Measurements from ENCODE around the gene ASTN2. TPM values are rescaled to one million over a fixed set of nuclear protein-coding genes. Genes with fewer than 3 reads are reported as not detected.

Gene ASTN2
- polyA plus RNA-seq, 2 of the 4 experiments (the other 2 are of a cell fraction) = 5.8 to 11.6 TPM

- TF ChIP-seq, protein P1, sequence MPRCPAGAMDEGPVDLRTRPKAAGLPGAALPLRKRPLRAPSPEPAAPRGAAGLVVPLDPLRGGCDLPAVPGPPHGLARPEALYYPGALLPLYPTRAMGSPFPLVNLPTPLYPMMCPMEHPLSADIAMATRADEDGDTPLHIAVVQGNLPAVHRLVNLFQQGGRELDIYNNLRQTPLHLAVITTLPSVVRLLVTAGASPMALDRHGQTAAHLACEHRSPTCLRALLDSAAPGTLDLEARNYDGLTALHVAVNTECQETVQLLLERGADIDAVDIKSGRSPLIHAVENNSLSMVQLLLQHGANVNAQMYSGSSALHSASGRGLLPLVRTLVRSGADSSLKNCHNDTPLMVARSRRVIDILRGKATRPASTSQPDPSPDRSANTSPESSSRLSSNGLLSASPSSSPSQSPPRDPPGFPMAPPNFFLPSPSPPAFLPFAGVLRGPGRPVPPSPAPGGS (IDR thresholded peaks at IDR 0.05) = no peak
Observed at GRCh38 chr9:116468793-116469527, 945.9 kb downstream of the ASTN2 start (continued).

DNA sequence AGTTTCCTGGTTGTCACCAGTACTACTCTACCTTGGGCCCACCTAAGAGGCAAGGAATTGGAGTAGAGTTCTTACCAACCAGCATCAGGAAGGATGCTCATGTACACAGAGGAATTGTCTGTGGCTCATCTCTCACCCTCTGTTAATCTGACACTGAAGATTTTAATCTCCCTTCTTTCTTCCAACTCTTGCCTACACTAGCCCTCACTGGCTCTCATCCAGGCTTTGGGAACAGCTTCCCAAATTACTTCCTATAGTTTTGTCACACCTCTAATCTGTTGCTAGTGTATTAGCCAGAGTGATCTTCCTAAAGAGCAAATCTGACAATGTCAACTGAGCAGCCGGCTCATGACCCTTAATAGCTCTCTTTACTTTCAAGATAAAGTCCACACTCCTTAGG, 946.5 kb downstream of the ASTN2 start:
- no peak overlapping the region for H3K4me2 ChIP-seq
- DNase-seq (ENCODE audit: low read depth in 1 of 2, low spot score in 1 of 2) (no peak), ATAC-seq (no peak; a peak in 1 of 6 replicates), FAIRE-seq (no peak)
- no peak for TF ChIP-seq MAFK (IDR thresholded peaks at IDR 0.05; ENCODE audit: partially characterized antibody)
- TF ChIP-seq, protein P2, sequence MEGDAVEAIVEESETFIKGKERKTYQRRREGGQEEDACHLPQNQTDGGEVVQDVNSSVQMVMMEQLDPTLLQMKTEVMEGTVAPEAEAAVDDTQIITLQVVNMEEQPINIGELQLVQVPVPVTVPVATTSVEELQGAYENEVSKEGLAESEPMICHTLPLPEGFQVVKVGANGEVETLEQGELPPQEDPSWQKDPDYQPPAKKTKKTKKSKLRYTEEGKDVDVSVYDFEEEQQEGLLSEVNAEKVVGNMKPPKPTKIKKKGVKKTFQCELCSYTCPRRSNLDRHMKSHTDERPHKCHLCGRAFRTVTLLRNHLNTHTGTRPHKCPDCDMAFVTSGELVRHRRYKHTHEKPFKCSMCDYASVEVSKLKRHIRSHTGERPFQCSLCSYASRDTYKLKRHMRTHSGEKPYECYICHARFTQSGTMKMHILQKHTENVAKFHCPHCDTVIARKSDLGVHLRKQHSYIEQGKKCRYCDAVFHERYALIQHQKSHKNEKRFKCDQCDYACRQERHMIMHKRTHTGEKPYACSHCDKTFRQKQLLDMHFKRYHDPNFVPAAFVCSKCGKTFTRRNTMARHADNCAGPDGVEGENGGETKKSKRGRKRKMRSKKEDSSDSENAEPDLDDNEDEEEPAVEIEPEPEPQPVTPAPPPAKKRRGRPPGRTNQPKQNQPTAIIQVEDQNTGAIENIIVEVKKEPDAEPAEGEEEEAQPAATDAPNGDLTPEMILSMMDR (IDR thresholded peaks at IDR 0.05) = no peak
- TF ChIP-seq RARB (CRISPR knock-in tag; IDR thresholded peaks at IDR 0.05) = no peak
- no peak for TF ChIP-seq POLR2AphosphoS2 (conservative IDR thresholded peaks at IDR 0.05; ENCODE audit: low read length)
- 0 out of 3 replicates have a peak, but pooled peaks cover 4% of the 10 kb centered on the region for H3K4me1 ChIP-seq
- POLR2A ChIA-PET = no interaction called here
- no peak overlapping the region for H3K27ac ChIP-seq
- H3K9me3 ChIP-seq = no peaks in the 10 kb centered on the region
- 81% methylated on average over 1 of the region's 1 CpG for whole genome bisulfite sequencing (ENCODE audit: missing lambda C conversion rate)
- CTCF ChIA-PET = interaction anchor here (1.1 kb wide), 1 partner anchor 103 kb away, joined by 3 read pairs; no protein-coding TSS in a partner anchor
- H3K4me3 ChIP-seq = no peak overlapping the region

DNA sequence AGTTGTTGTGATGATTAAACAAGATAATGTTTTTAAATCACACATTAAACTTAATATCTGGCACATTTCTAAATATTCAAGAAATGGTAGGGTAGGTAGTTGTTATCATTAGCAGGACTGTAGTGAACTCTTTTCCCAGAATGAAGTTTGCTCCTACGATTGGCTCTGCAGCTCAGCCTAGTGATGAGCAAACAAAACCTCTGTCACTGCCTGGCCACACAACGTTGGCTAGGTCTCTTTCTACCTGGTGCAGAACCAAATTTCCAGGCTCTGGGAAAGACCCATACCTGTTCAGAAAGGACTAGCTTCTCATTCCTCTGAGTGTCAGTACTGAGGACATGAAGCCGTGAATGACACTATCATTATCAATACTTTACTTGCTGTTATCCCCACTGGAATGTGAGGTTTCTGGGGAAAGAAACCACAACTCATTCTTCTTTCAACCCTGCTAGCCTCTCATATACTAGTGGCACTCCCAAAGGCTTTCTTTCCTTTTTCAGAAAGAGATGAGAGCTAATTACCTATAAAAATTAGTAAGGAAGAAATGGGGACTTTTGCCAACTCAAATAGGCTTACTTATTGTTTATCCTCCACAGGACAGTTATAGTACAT, 947.0 kb downstream of the ASTN2 start:
- Histone ChIP-seq H3K4me1 (0 out of 3 replicates have a peak, but pooled peaks cover 4% of the 10 kb centered on the region), H3K4me2 (no peak overlapping the region), H3K9me3 (no peaks in the 10 kb centered on the region), H3K4me3 (no peak overlapping the region), H3K27ac (no peak overlapping the region)
- 71% methylated on average over 3 of the region's 3 CpGs for WGBS (ENCODE audit: missing lambda C conversion rate)
- no peak for TF ChIP-seq CBX8 (IDR thresholded peaks at IDR 0.05)
- no peak for TF ChIP-seq EHMT2 (IDR thresholded peaks at IDR 0.05; ENCODE audit: low read depth)
- no peak for TF ChIP-seq FOSB (CRISPR knock-in tag; IDR thresholded peaks at IDR 0.05)
- TF ChIP-seq MAZ (IDR thresholded peaks at IDR 0.05; ENCODE audit: borderline replicate concordance, low read depth, low read length) = no peak
- TF ChIP-seq, protein P3, sequence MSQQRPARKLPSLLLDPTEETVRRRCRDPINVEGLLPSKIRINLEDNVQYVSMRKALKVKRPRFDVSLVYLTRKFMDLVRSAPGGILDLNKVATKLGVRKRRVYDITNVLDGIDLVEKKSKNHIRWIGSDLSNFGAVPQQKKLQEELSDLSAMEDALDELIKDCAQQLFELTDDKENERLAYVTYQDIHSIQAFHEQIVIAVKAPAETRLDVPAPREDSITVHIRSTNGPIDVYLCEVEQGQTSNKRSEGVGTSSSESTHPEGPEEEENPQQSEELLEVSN (IDR thresholded peaks at IDR 0.05; ENCODE audit: borderline replicate concordance, low read depth) = no peak
- CTCF ChIA-PET = interaction anchor here (1.1 kb wide), 1 partner anchor 104 kb away, joined by 3 read pairs; no protein-coding TSS in a partner anchor
- POLR2A ChIA-PET = no interaction called here
- ATAC-seq (no peak), DNase-seq (ENCODE audit: low read depth in 1 of 2, low spot score in 1 of 2) (no peak), FAIRE-seq (no peak)

GRCh38 chr9:116466271-116467235, 948.3 kb downstream of the ASTN2 start:
- POLR2A ChIA-PET = no interaction called here
- no peak overlapping the region for H3K4me2 ChIP-seq
- CTCF ChIA-PET = no interaction called here
- H3K9me3 ChIP-seq = no peaks in the 10 kb centered on the region
- 0 out of 3 replicates have a peak, but pooled peaks cover 3% of the 10 kb centered on the region for H3K4me1 ChIP-seq
- TF ChIP-seq ATOH8 (CRISPR knock-in tag; IDR thresholded peaks at IDR 0.05; ENCODE audit: low read depth) (no peak), EP300 (IDR thresholded peaks at IDR 0.05) (no peak)
- no peak for DNase-seq (ENCODE audit: low read depth in 1 of 2, low spot score in 1 of 2)
- WGBS (ENCODE audit: missing lambda C conversion rate) = 77% methylated on average over 5 of the region's 5 CpGs
- ATAC-seq = no peak
- H3K4me3 ChIP-seq = no peak overlapping the region
- no peak overlapping the region for H3K27ac ChIP-seq
- FAIRE-seq = no peak
